ENCODE results near the gene SLC47A1.

The SLC47A1 gene

GRCh38 chr17:19590912-19591551 lies 57.4 kb downstream of the SLC47A1 start:
- DNase-seq (ENCODE audit: low read depth), result no peak

- no peak for DNase-seq (ENCODE audit: low read depth)
These were observed 58.7 kb downstream of the SLC47A1 start for GRCh38 chr17:19592316-19592715.

GRCh38 chr17:19596869-19597268 lies 63.2 kb downstream of the SLC47A1 start:
- DNase-seq (ENCODE audit: low read depth), result no peak

GRCh38 chr17:19610311-19610710 lies 76.7 kb downstream of the SLC47A1 start:
- no peak for DNase-seq (ENCODE audit: low read depth)

GRCh38 chr17:19610879-19611278 lies 77.2 kb downstream of the SLC47A1 start:
- DNase-seq (ENCODE audit: low read depth), result no peak

GRCh38 chr17:19613979-19614378 lies 80.3 kb downstream of the SLC47A1 start:
- DNase-seq (ENCODE audit: low read depth), result no peak

- DNase-seq (ENCODE audit: low read depth), result no peak
These were observed 81.2 kb downstream of the SLC47A1 start for GRCh38 chr17:19614900-19615299.

- DNase-seq (ENCODE audit: low read depth), result no peak
These were observed 84.4 kb downstream of the SLC47A1 start for GRCh38 chr17:19618015-19618414.

GRCh38 chr17:19619705-19620325 lies 86.2 kb downstream of the SLC47A1 start:
- DNase-seq (ENCODE audit: low read depth), result no peak

- DNase-seq (ENCODE audit: low read depth), result no peak
These were observed 88.0 kb downstream of the SLC47A1 start for GRCh38 chr17:19621697-19622096.

- DNase-seq (ENCODE audit: low read depth), result no peak
These were observed 92.4 kb downstream of the SLC47A1 start for GRCh38 chr17:19626079-19626478.

Data from T follicular helper cell (primary cell).